GM12892 (cell line): ENCODE data around the gene MYO18A.

Experiments
- POLR2A ChIP-seq: IDR thresholded peaks from 2 replicates; pipeline ENCODE4 v1.6.1; 2011; ENCODE audit warnings: low read depth, low read length, control low read depth
- POLR2AphosphoS5 ChIP-seq: IDR thresholded peaks from 2 replicates; pipeline ENCODE4 v1.6.1; 2011; ENCODE audit warnings: low read depth, low read length, control low read depth
- TAF1 ChIP-seq: IDR thresholded peaks from 2 replicates; pipeline ENCODE4 v1.6.1; 2011; ENCODE audit warnings: low read depth, mild to moderate bottlenecking, control low read depth, low read length, borderline replicate concordance

- TF ChIP-seq POLR2A (no peak), POLR2AphosphoS5 (no peak), TAF1 (no peak)
Measured at GRCh38 chr17:29165261-29165660, 14.9 kb downstream of the MYO18A start.
